GM12874 (cell line): ENCODE measurements around the gene RIPK4.

Source experiments
- CTCF ChIP-seq: IDR thresholded peaks from 2 replicates; pipeline ENCODE4 v1.5.1; 2011; ENCODE audit warnings: low read depth, mild to moderate bottlenecking, control low read depth, low read length, moderate library complexity; ENCODE audit not compliant: insufficient read depth

RIPK4 gene

GRCh38 chr21:41737651-41738324, 29.1 kb downstream of the RIPK4 start:
- TF ChIP-seq CTCF = no peak

- no peak for TF ChIP-seq CTCF
These were observed 30.4 kb downstream of the RIPK4 start for GRCh38 chr21:41736423-41736822.

- no peak for TF ChIP-seq CTCF
These were observed 32.7 kb downstream of the RIPK4 start for GRCh38 chr21:41733951-41734689.

- TF ChIP-seq CTCF = no peak
These were observed 35.8 kb downstream of the RIPK4 start for GRCh38 chr21:41731081-41731480.

- no peak for TF ChIP-seq CTCF
These were observed 36.5 kb downstream of the RIPK4 start for GRCh38 chr21:41730367-41730765.

- no peak for TF ChIP-seq CTCF
These were observed 37.0 kb downstream of the RIPK4 start for GRCh38 chr21:41729701-41730366.
